Panc1 (cell line): ENCODE data around the gene DIS3L2. TPM values are rescaled to one million over a fixed set of nuclear protein-coding genes. Genes with fewer than 3 reads are reported as not detected.
"Not testable (repeated sequence)": the region's sequence is repeated elsewhere in the genome, so short reads cannot be mapped to it uniquely, and the experiment has no call there.

Experiments used
- ATAC-seq: fragments of 200-7000 bp; cut with Tn5 transposase; 2 replicates; pipeline ENCODE4 v1.9.1; 2020; ENCODE audit warnings: mild to moderate bottlenecking, moderate library complexity
- BruUV-seq: library from RNA; stranded (reverse); fragments of 400-500 nt; replicated peaks from 2 replicates; lab custom pipeline; 2021; lab: Mats Ljungman, UMichigan
- CTCF ChIA-PET: fragments of 300-600 bp; sonication (Branson Sonifier 250); formaldehyde crosslinking; loops from one replicate; lab custom pipeline; 2022; ENCODE audit warnings: antibody characterized with exemption; lab: Charles Lee
- POLR2A ChIA-PET: fragments of 300-600 bp; sonication (Branson Sonifier 250); formaldehyde crosslinking; loops from one replicate; lab custom pipeline; 2022; ENCODE audit warnings: antibody characterized with exemption; lab: Charles Lee
- DNase-seq: peaks from one replicate; pipeline ENCODE4 v3.0.0-alpha.2; 2010; ENCODE audit warnings: low read depth, low spot score
- H3K27ac ChIP-seq: 2 replicates; pipeline ENCODE4 v1.5.1; 2011; ENCODE audit warnings: mild to moderate bottlenecking, low read length, inconsistent platforms
- H3K27me3 ChIP-seq: fragments of 200-500 bp; sonication (Bioruptor generic); 2 replicates; pipeline ENCODE4 v1.6.0; 2014; ENCODE audit warnings: low read length, inconsistent platforms; ENCODE audit not compliant: control insufficient read depth, insufficient read depth
- H3K36me3 ChIP-seq: fragments of 200-500 bp; sonication (Bioruptor generic); 2 replicates; pipeline ENCODE4 v1.5.1; 2014; ENCODE audit warnings: inconsistent platforms, mild to moderate bottlenecking, low read length, moderate library complexity; ENCODE audit not compliant: control insufficient read depth, insufficient read depth
- H3K4me1 ChIP-seq: 2 replicates; pipeline ENCODE4 v1.5.1; 2011; ENCODE audit warnings: inconsistent platforms, mild to moderate bottlenecking, low read length, moderate library complexity; ENCODE audit not compliant: control insufficient read depth, insufficient read depth
- H3K4me3 ChIP-seq, 2 experiments: 2 replicates each; pipeline ENCODE4 v1.5.1; 2011 to 2012; ENCODE audit warnings: low read depth in 2 of 2, low read length in 2 of 2, mild to moderate bottlenecking in 2 of 2, inconsistent platforms in 1 of 2, moderate library complexity in 1 of 2
- H3K9me3 ChIP-seq: fragments of 200-500 bp; sonication (Bioruptor generic); 2 replicates; pipeline ENCODE4 v1.5.1; 2014; ENCODE audit warnings: low read depth, mild to moderate bottlenecking, inconsistent platforms, low read length, moderate library complexity; ENCODE audit not compliant: control insufficient read depth, insufficient read depth
- POLR2AphosphoS5 ChIP-seq: IDR thresholded peaks from 2 replicates; pipeline ENCODE4 v1.6.1; 2012; ENCODE audit warnings: mild to moderate bottlenecking, low read depth, low read length, moderate library complexity
- SIN3A ChIP-seq: IDR thresholded peaks from 2 replicates; pipeline ENCODE4 v1.6.1; 2012; ENCODE audit warnings: low read depth, mild to moderate bottlenecking, low read length, moderate library complexity, borderline replicate concordance; ENCODE audit not compliant: insufficient read depth
- TCF7L2 ChIP-seq: IDR thresholded peaks from 2 replicates; pipeline ENCODE4 v1.6.1; 2011; ENCODE audit warnings: mild to moderate bottlenecking, low read depth, low read length, inconsistent platforms
- in situ Hi-C: cut with HindIII; loops from 2 replicates; pipeline ENCODE4 v1.10.0; 2016; ENCODE audit warnings: low sequenced_read_pairs, low pct_unique_long_range_greater_than_20kb
- intact Hi-C: fragments of 100-400 bp; cut with micrococcal nuclease; formaldehyde crosslinking; loops from one replicate; pipeline ENCODE4 v1.10.0; 2022; ENCODE audit not compliant: unreplicated experiment
- total RNA-seq: library from RNA; stranded (reverse); gene quantifications from one replicate; pipeline ENCODE4 v1.2.1, GENCODE V29; 2021; ENCODE audit not compliant: unreplicated experiment
- TF ChIP-seq, protein P1 (sequence below), 2 experiments: IDR thresholded peaks; 2 replicates each; pipeline ENCODE4 v1.6.1; 2011 to 2012; ENCODE audit warnings: low read depth in 2 of 2, control low read depth in 1 of 2, low read length in 1 of 2, mild to moderate bottlenecking in 1 of 2, moderate library complexity in 1 of 2; ENCODE audit not compliant: insufficient read depth in 1 of 2
- TF ChIP-seq, protein P2 (sequence below): fragments of 450-650 bp; IDR thresholded peaks from 2 replicates; pipeline ENCODE4 v1.5.1; 2017; ENCODE audit warnings: mild to moderate bottlenecking

Gene DIS3L2
- total RNA-seq, 1 experiment from 2014 or later, result 28.1 TPM

DNA sequence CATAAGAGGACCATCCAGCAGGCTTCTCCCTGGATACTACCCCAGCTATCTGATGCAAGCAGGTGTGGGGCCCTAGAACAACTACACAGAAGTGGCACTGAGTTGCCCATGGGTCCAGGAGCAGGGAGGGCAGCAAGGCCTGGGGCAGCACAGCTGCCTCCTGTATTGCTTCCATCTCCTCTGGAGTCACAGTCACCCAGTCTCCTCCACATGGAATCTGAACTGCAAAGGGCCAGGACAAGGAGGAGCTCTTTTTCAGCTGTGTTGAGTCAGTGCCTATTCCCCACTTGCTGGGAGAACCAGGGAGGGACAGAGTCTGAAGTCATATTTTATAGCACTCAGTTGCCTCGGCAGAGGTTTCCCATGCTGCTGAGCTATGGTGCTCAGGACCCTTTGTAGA is 349.2 kb downstream of the DIS3L2 start:
- H3K36me3 ChIP-seq, result no peaks in the 10 kb centered on the region
- ChIA-PET CTCF (no interaction called here), POLR2A (no interaction called here)
- peaks cover 12% of the 10 kb centered on the region; the same call in 1 of the 2 replicates for H3K9me3 ChIP-seq
- no peak overlapping the region for H3K27ac ChIP-seq
- DNase-seq (no peak), ATAC-seq (no peak)
- in situ Hi-C loops, result no loop called here
- H3K4me1 ChIP-seq, result no peaks in the 10 kb centered on the region
- H3K27me3 ChIP-seq, result no peaks in the 10 kb centered on the region
- intact Hi-C loops, result no loop called here
- no TSS peak for BruUV-seq
- no peak overlapping the region for H3K4me3 ChIP-seq
- no peak for TF ChIP-seq POLR2AphosphoS5
- no peak for TF ChIP-seq TCF7L2
- TF ChIP-seq, protein P1, sequence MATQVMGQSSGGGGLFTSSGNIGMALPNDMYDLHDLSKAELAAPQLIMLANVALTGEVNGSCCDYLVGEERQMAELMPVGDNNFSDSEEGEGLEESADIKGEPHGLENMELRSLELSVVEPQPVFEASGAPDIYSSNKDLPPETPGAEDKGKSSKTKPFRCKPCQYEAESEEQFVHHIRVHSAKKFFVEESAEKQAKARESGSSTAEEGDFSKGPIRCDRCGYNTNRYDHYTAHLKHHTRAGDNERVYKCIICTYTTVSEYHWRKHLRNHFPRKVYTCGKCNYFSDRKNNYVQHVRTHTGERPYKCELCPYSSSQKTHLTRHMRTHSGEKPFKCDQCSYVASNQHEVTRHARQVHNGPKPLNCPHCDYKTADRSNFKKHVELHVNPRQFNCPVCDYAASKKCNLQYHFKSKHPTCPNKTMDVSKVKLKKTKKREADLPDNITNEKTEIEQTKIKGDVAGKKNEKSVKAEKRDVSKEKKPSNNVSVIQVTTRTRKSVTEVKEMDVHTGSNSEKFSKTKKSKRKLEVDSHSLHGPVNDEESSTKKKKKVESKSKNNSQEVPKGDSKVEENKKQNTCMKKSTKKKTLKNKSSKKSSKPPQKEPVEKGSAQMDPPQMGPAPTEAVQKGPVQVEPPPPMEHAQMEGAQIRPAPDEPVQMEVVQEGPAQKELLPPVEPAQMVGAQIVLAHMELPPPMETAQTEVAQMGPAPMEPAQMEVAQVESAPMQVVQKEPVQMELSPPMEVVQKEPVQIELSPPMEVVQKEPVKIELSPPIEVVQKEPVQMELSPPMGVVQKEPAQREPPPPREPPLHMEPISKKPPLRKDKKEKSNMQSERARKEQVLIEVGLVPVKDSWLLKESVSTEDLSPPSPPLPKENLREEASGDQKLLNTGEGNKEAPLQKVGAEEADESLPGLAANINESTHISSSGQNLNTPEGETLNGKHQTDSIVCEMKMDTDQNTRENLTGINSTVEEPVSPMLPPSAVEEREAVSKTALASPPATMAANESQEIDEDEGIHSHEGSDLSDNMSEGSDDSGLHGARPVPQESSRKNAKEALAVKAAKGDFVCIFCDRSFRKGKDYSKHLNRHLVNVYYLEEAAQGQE (IDR thresholded peaks at IDR 0.05; ENCODE audit: insufficient read depth in 1 of 2, low read depth in 2 of 2, low read length in 1 of 2), result no peak
- no peak for TF ChIP-seq SIN3A
- TF ChIP-seq, protein P2, sequence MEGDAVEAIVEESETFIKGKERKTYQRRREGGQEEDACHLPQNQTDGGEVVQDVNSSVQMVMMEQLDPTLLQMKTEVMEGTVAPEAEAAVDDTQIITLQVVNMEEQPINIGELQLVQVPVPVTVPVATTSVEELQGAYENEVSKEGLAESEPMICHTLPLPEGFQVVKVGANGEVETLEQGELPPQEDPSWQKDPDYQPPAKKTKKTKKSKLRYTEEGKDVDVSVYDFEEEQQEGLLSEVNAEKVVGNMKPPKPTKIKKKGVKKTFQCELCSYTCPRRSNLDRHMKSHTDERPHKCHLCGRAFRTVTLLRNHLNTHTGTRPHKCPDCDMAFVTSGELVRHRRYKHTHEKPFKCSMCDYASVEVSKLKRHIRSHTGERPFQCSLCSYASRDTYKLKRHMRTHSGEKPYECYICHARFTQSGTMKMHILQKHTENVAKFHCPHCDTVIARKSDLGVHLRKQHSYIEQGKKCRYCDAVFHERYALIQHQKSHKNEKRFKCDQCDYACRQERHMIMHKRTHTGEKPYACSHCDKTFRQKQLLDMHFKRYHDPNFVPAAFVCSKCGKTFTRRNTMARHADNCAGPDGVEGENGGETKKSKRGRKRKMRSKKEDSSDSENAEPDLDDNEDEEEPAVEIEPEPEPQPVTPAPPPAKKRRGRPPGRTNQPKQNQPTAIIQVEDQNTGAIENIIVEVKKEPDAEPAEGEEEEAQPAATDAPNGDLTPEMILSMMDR, result no peak

DNA sequence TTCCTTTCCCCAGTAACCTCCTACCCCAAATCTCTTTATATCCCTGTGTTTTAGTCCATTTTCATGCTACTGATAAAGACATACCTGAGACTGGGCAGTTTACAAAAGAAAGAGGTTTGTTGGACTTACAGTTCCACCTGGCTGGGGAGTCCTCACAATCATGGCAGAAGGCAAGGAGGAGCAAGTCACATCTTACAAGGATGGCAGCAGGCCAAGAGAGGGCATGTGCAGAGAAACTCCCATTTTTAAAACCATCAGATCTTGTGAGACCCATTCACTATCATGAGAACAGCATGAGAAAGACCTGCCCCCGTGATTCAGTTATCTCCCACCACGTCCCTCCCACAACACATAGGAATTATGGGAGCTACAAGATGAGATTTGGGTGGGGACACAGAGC is 352.1 kb downstream of the DIS3L2 start:
- BruUV-seq, H3K36me3 ChIP-seq, CTCF ChIA-PET, H3K4me1 ChIP-seq, H3K4me3 ChIP-seq, H3K27me3 ChIP-seq, ATAC-seq, DNase-seq, intact Hi-C loops, POLR2A ChIA-PET, in situ Hi-C loops, H3K27ac ChIP-seq: not testable (repeated sequence)
- peaks cover 12% of the 10 kb centered on the region; the same call in 1 of the 2 replicates for H3K9me3 ChIP-seq

DNA sequence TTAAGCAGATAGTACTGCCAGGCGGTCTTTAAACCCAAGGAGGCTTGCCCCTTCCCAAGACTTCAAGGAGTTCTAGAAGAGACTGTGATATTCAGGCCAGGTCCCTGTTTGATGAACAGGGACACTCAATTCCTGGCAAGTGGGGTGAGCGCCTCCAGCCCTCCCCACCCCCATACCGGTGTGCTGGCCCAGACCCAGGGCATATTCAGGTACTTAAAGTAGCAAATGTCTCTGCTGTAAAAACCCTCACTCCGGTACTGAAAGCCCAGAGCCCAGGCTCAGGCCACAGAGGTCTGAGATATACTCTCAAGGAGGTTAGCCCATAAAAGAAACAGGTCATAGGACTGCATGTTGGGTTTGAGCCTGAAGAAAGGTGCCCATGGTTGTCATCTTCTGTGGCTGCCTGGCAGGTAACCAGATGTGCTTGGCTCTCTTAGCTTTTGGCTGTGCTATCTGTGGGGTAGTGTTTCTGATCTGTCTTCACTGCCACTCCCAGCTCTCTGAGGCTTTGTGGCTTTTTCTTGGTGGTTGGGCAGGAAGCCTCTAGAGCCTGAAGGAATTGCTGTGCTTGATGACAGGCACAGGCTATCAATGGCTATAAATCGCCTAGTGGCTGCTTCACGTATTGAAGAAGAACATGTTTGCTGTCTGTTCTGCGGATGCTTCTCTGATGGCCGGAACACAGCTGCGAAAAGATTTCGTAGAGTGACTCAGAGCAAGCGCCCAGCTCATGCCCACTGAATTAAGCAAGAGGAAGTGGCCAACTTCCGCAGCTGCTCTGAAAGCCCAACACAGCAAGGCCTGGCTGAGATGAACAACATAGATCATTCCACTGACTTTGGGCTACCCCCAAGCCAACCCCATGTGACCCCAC is 353.8 kb downstream of the DIS3L2 start:
- POLR2A ChIA-PET, result no interaction called here
- H3K4me3 ChIP-seq, result no peak overlapping the region
- H3K9me3 ChIP-seq, result peaks cover 12% of the 10 kb centered on the region; the same call in 1 of the 2 replicates
- intact Hi-C loops (no loop called here), in situ Hi-C loops (no loop called here)
- H3K27ac ChIP-seq, result no peak overlapping the region
- DNase-seq, result no peak
- H3K4me1 ChIP-seq, result no peaks in the 10 kb centered on the region
- CTCF ChIA-PET, result no interaction called here
- no peak for ATAC-seq
- no peaks in the 10 kb centered on the region for H3K36me3 ChIP-seq
- no peak for TF ChIP-seq POLR2AphosphoS5
- no peak for TF ChIP-seq TCF7L2
- TF ChIP-seq, protein P1 (IDR thresholded peaks at IDR 0.05; ENCODE audit: insufficient read depth in 1 of 2, low read depth in 2 of 2, low read length in 1 of 2), result no peak
- TF ChIP-seq SIN3A, result no peak
- TF ChIP-seq, protein P2, result no peak
- no peaks in the 10 kb centered on the region for H3K27me3 ChIP-seq
- BruUV-seq, result no TSS peak
